Left forelimb (tissue), 1 donor: ENCODE data around the gene ALPL.

Experiments used
- DNase-seq: peaks from one replicate; pipeline ENCODE4 v3.0.0-alpha.2; 2018; ENCODE audit warnings: low spot score

Gene ALPL

GRCh38 chr1:21530368-21531016 lies 21.3 kb downstream of the ALPL start:
- no peak for DNase-seq

- no peak for DNase-seq
Measured at GRCh38 chr1:21531241-21531640, 22.0 kb downstream of the ALPL start.

- DNase-seq = no peak
Measured at GRCh38 chr1:21532496-21532895, 23.3 kb downstream of the ALPL start.

- DNase-seq = no peak
Measured at GRCh38 chr1:21532992-21533534, 23.8 kb downstream of the ALPL start.

GRCh38 chr1:21534146-21534545 lies 24.9 kb downstream of the ALPL start:
- no peak for DNase-seq

- no peak for DNase-seq
Measured at GRCh38 chr1:21534674-21535378, 25.6 kb downstream of the ALPL start.

- no peak for DNase-seq
Measured at GRCh38 chr1:21536218-21536617, 27.0 kb downstream of the ALPL start.

GRCh38 chr1:21537511-21537931 lies 28.3 kb downstream of the ALPL start:
- DNase-seq = no peak

GRCh38 chr1:21537932-21538630 lies 28.9 kb downstream of the ALPL start:
- DNase-seq = no peak

GRCh38 chr1:21539933-21540332 lies 30.7 kb downstream of the ALPL start:
- DNase-seq = no peak

GRCh38 chr1:21541329-21541728 lies 32.1 kb downstream of the ALPL start:
- DNase-seq = no peak

- DNase-seq = no peak
Measured at GRCh38 chr1:21541835-21542234, 32.6 kb downstream of the ALPL start.

GRCh38 chr1:21543598-21543997 lies 34.4 kb downstream of the ALPL start:
- no peak for DNase-seq

- DNase-seq = no peak
Measured at GRCh38 chr1:21544095-21544494, 34.9 kb downstream of the ALPL start.

GRCh38 chr1:21546122-21546825 lies 37.1 kb downstream of the ALPL start:
- no peak for DNase-seq

GRCh38 chr1:21547876-21548275 lies 38.7 kb downstream of the ALPL start:
- no peak for DNase-seq

- DNase-seq = no peak
Measured at GRCh38 chr1:21550097-21550496, 40.9 kb downstream of the ALPL start.

GRCh38 chr1:21550866-21551475 lies 41.7 kb downstream of the ALPL start:
- DNase-seq = no peak

GRCh38 chr1:21552715-21553114 lies 43.5 kb downstream of the ALPL start:
- no peak for DNase-seq

GRCh38 chr1:21553116-21553926 lies 44.1 kb downstream of the ALPL start:
- no peak for DNase-seq
